OCI-LY7 (cell line): Measurements from ENCODE around the gene EIF2S3. TPM values are rescaled to one million over a fixed set of nuclear protein-coding genes. Genes with fewer than 3 reads are reported as not detected.

Source experiments
- BruUV-seq: library from RNA; stranded (reverse); fragments of 400-500 nt; replicated peaks from 2 replicates; lab custom pipeline; 2021; lab: Mats Ljungman, UMichigan
- CTCF ChIA-PET: fragments of 300-600 bp; sonication (Branson Sonifier 250); formaldehyde crosslinking; loops from one replicate; lab custom pipeline; 2022; ENCODE audit warnings: antibody characterized with exemption; ENCODE audit not compliant: unreplicated experiment; lab: Charles Lee
- POLR2A ChIA-PET: fragments of 300-600 bp; sonication (Branson Sonifier 250); formaldehyde crosslinking; loops from one replicate; lab custom pipeline; 2022; ENCODE audit warnings: antibody characterized with exemption; lab: Charles Lee
- DNase-seq: peaks from one replicate; pipeline ENCODE4 v3.0.0-alpha.2; 2015; ENCODE audit warnings: low spot score
- H2AFZ ChIP-seq: fragments of 200-600 bp; sonication (generic), shearing (Covaris generic); 2 replicates; pipeline ENCODE4 v1.6.1; 2014; ENCODE audit warnings: mild to moderate bottlenecking, antibody characterized with exemption, low read length, moderate library complexity
- H3K27ac ChIP-seq: fragments of 200-600 bp; sonication (generic); 2 replicates; pipeline ENCODE4 v1.5.1; 2014; ENCODE audit warnings: mixed run types, low read depth, mild to moderate bottlenecking, moderate library complexity, low read length, inconsistent platforms; ENCODE audit not compliant: poor library complexity, severe bottlenecking
- H3K36me3 ChIP-seq: fragments of 200-600 bp; sonication (generic); 2 replicates; pipeline ENCODE4 v1.6.1; 2014; ENCODE audit warnings: mild to moderate bottlenecking, antibody characterized with exemption, low read length, moderate library complexity, mixed read lengths; ENCODE audit not compliant: insufficient read depth
- H3K4me1 ChIP-seq: fragments of 200-600 bp; sonication (generic); 2 replicates; pipeline ENCODE4 v1.5.1; 2014; ENCODE audit warnings: mild to moderate bottlenecking, low read length; ENCODE audit not compliant: insufficient read depth, poor library complexity, severe bottlenecking
- H3K4me2 ChIP-seq: fragments of 200-600 bp; sonication (generic); 2 replicates; pipeline ENCODE4 v1.6.1; 2014; ENCODE audit warnings: mild to moderate bottlenecking, low read length
- H3K4me3 ChIP-seq: fragments of 200-600 bp; sonication (generic); 2 replicates; pipeline ENCODE4 v1.5.1; 2014; ENCODE audit warnings: mild to moderate bottlenecking, low read depth, low read length; ENCODE audit not compliant: poor library complexity, severe bottlenecking
- H3K79me2 ChIP-seq: fragments of 200-600 bp; sonication (generic); 2 replicates; pipeline ENCODE4 v1.6.1; 2016; ENCODE audit warnings: low read depth, mild to moderate bottlenecking, low read length, moderate library complexity, mixed read lengths; ENCODE audit not compliant: insufficient read depth
- H3K9me2 ChIP-seq: fragments of 200-600 bp; sonication (generic); 2 replicates; pipeline ENCODE4 v1.6.1; 2016; ENCODE audit warnings: mild to moderate bottlenecking, low read length, mixed read lengths; ENCODE audit not compliant: insufficient read depth
- H3K9me3 ChIP-seq: fragments of 200-600 bp; sonication (generic); 2 replicates; pipeline ENCODE4 v1.6.1; 2014; ENCODE audit warnings: mild to moderate bottlenecking, mixed run types, low read length, mixed read lengths
- H4K20me1 ChIP-seq: fragments of 200-600 bp; sonication (generic); 2 replicates; pipeline ENCODE4 v1.6.1; 2014; ENCODE audit warnings: mild to moderate bottlenecking, antibody characterized with exemption, low read length, moderate library complexity, mixed read lengths; ENCODE audit not compliant: insufficient read depth
- CTCF ChIP-seq: fragments of 200-600 bp; sonication (generic); conservative IDR thresholded peaks from 2 replicates; pipeline ENCODE4 v1.5.1; 2014; ENCODE audit warnings: mild to moderate bottlenecking, antibody characterized with exemption, low read length, moderate library complexity, mixed read lengths
- EZH2phosphoT487 ChIP-seq: fragments of 200-600 bp; sonication (generic); IDR thresholded peaks from 2 replicates; pipeline ENCODE4 v1.6.1; 2018; ENCODE audit warnings: low read depth, borderline replicate concordance, mild to moderate bottlenecking, mixed run types, antibody characterized with exemption, low read length, moderate library complexity, mixed read lengths
- intact Hi-C: fragments of 100-400 bp; cut with micrococcal nuclease; formaldehyde crosslinking; loops from one replicate; pipeline ENCODE4 v1.10.0; 2022; ENCODE audit not compliant: unreplicated experiment
- total RNA-seq, 2 experiments: library from RNA; depleted of rRNA in 1 of 2; stranded (reverse); fragments of >200 nt in 1 of 2; shearing (Covaris generic) in 1 of 2; gene quantifications; 2 replicates each; pipeline ENCODE4 v1.2.3, GENCODE V29; 2014 to 2022

Gene EIF2S3
- total RNA-seq, 2 experiments from 2014 or later, result 243 to 405 TPM

DNA sequence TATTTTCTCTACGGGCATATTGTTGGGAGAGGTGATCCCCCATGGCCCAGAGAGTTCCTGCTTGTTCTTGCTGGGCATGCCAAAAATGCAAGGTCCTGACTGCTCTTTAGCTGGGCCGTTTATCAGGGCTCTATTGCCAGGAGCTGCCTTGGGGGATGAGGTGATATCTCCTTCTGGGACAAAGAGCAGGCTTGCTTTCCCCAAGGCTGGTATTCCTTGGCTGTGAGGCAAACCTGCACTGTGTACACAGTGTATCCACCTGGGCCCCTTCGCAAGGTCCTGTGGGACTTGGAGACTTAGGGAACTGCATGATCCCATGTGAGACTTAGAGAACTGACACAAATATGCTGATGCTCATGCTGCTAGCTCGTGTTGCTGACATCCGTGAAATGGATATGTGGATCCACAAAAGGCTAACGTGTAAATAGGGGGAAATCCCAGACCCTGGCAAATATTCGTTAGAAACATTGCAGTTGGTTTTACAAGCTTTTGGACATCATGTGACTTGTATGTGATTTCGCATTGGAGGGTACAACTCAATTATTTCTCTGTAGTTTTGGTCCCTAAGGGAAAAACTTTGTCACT lies 70.4 kb downstream of the EIF2S3 start:
- Histone ChIP-seq H3K4me3 (no peak overlapping the region), H3K36me3 (no peaks in the 10 kb centered on the region), H3K9me3 (no peaks in the 10 kb centered on the region), H3K4me2 (no peak overlapping the region), H3K4me1 (no peaks in the 10 kb centered on the region), H3K27ac (no peak overlapping the region), H4K20me1 (no peaks in the 10 kb centered on the region), H3K9me2 (no peaks in the 10 kb centered on the region), H3K79me2 (no peaks in the 10 kb centered on the region), H2AFZ (no peak overlapping the region)
- intact Hi-C loops, result no loop called here
- DNase-seq, result no peak
- ChIA-PET CTCF (no interaction called here), POLR2A (no interaction called here)
- BruUV-seq, result no TSS peak
- TF ChIP-seq CTCF, result no peak
- TF ChIP-seq EZH2phosphoT487, result no peak

Other genes with a start within 250 kb of the EIF2S3 start
- gene APOO, start 147.0 kb upstream of the EIF2S3 start, total RNA-seq (2014; rRNA removed; shearing (Covaris generic)), result 11.2 and 18.1 TPM in 2 replicates
- 17.5 and 25.7 TPM in 2 replicates for gene APOO, start 147.0 kb upstream of the EIF2S3 start, total RNA-seq (2022)
- not detected in 2 replicates for gene CXorf58, start 146.9 kb upstream of the EIF2S3 start, total RNA-seq (2014; rRNA removed; shearing (Covaris generic))
- gene CXorf58, start 146.9 kb upstream of the EIF2S3 start, total RNA-seq (2022), result 0.46 TPM in 1 of 2 replicates, not detected in the other
- 10.8 and 13.4 TPM in 2 replicates for gene KLHL15, start 27.8 kb upstream of the EIF2S3 start, total RNA-seq (2014; rRNA removed; shearing (Covaris generic))
- 13.8 and 16.6 TPM in 2 replicates for gene KLHL15, start 27.8 kb upstream of the EIF2S3 start, total RNA-seq (2022)
- 18.1 and 20.0 TPM in 2 replicates for gene ZFX, start 94.8 kb downstream of the EIF2S3 start, total RNA-seq (2014; rRNA removed; shearing (Covaris generic))
- gene ZFX, start 94.8 kb downstream of the EIF2S3 start, total RNA-seq (2022), result 34.8 and 37.6 TPM in 2 replicates